Endothelial cell of umbilical vein (primary cell): Measurements from ENCODE around the gene MROH7. TPM values are rescaled to one million over a fixed set of nuclear protein-coding genes. Genes with fewer than 3 reads are reported as not detected.

Experiments
- BruUV-seq: library from RNA; stranded (reverse); fragments of 400-500 nt; replicated peaks from 2 replicates; lab custom pipeline; 2021; lab: Mats Ljungman, UMichigan
- CTCF ChIA-PET: fragments of 300-600, 350-600 bp; sonication (Branson Sonifier 250); formaldehyde crosslinking; loops from one replicate; lab custom pipeline; 2021; ENCODE audit warnings: antibody characterized with exemption, inconsistent platforms; lab: Charles Lee
- POLR2A ChIA-PET: fragments of 300-600, 350-600 bp; sonication (Branson Sonifier 250); formaldehyde crosslinking; loops from one replicate; lab custom pipeline; 2021; ENCODE audit warnings: antibody characterized with exemption, inconsistent platforms; lab: Charles Lee
- DNase-seq: peaks from one replicate; pipeline ENCODE4 v3.0.0-alpha.2; 2011; ENCODE audit warnings: low read depth, low spot score
- FAIRE-seq: peaks from 2 replicates; lab custom pipeline; 2011; peaks lifted over from hg19 to GRCh38; lab: Jason Lieb, UNC
- H2AFZ ChIP-seq: 2 replicates; pipeline ENCODE4 v1.6.0; 2012; ENCODE audit warnings: low read depth, low read length, control low read depth, inconsistent platforms
- H3K27ac ChIP-seq: 2 replicates; pipeline ENCODE4 v1.5.1; 2011; ENCODE audit warnings: low read depth, mild to moderate bottlenecking, control low read depth, low read length, moderate library complexity; ENCODE audit not compliant: insufficient read depth
- H3K27me3 ChIP-seq, 2 experiments: 2 replicates each; pipeline versions ENCODE4 v1.6.0 to v1.6.1; 2011; ENCODE audit warnings: low read length in 2 of 2, mixed read lengths in 1 of 2; ENCODE audit not compliant: control insufficient read depth in 2 of 2, insufficient read depth in 2 of 2
- H3K36me3 ChIP-seq, 2 experiments: 2 replicates in 1 of 2; 3 replicates in 1 of 2; pipeline ENCODE4 v1.5.1; 2011; ENCODE audit warnings: low read length in 2 of 2, mild to moderate bottlenecking in 1 of 2, moderate library complexity in 1 of 2; ENCODE audit not compliant: control insufficient read depth in 2 of 2, insufficient read depth in 2 of 2; ENCODE audit errors: extremely low read depth in 1 of 2
- H3K4me1 ChIP-seq: 3 replicates; pipeline ENCODE4 v1.5.1; 2011; ENCODE audit warnings: mild to moderate bottlenecking, low read length; ENCODE audit not compliant: control insufficient read depth, insufficient read depth; ENCODE audit errors: extremely low read depth
- H3K4me2 ChIP-seq: 2 replicates; pipeline ENCODE4 v1.6.1; 2011; ENCODE audit warnings: low read length, control low read depth, mixed read lengths; ENCODE audit not compliant: insufficient read depth
- H3K4me3 ChIP-seq, 3 experiments: fragments of 200-600 bp in 1 of 3; sonication (generic), shearing (Covaris generic) in 1 of 3; replicated peaks in 1 of 3; 2 replicates each; pipeline ENCODE4 v1.5.1; 2011 to 2016; ENCODE audit warnings: control low read depth in 3 of 3, low read length in 3 of 3, mild to moderate bottlenecking in 2 of 3, inconsistent platforms in 1 of 3, low read depth in 1 of 3, moderate library complexity in 1 of 3; ENCODE audit not compliant: insufficient read depth in 1 of 3
- H3K79me2 ChIP-seq: 2 replicates; pipeline ENCODE4 v1.6.0; 2012; ENCODE audit warnings: low read length, inconsistent platforms; ENCODE audit not compliant: control insufficient read depth, insufficient read depth
- H3K9ac ChIP-seq: replicated peaks from 2 replicates; pipeline ENCODE3; 2011; ENCODE audit warnings: low read length, control low read depth; ENCODE audit not compliant: insufficient read depth; ENCODE audit errors: extremely low read depth
- H3K9me1 ChIP-seq: replicated peaks from 3 replicates; pipeline ENCODE4 v1.6.0; 2011; ENCODE audit warnings: mild to moderate bottlenecking, low read length; ENCODE audit not compliant: control insufficient read depth, insufficient read depth; ENCODE audit errors: extremely low read depth
- H3K9me3 ChIP-seq: replicated peaks from 2 replicates; pipeline ENCODE4 v1.5.1; 2012; ENCODE audit warnings: low read length, inconsistent platforms; ENCODE audit not compliant: control insufficient read depth, insufficient read depth
- H4K20me1 ChIP-seq: replicated peaks from 2 replicates; pipeline ENCODE3; 2011; ENCODE audit warnings: mild to moderate bottlenecking, low read length; ENCODE audit not compliant: control insufficient read depth, insufficient read depth; ENCODE audit errors: extremely low read depth
- EZH2 ChIP-seq: IDR thresholded peaks from 2 replicates; pipeline ENCODE4 v1.6.1; 2012; ENCODE audit warnings: borderline replicate concordance, low read depth, mild to moderate bottlenecking, moderate library complexity, low read length, inconsistent platforms; ENCODE audit not compliant: severe bottlenecking
- FOS ChIP-seq: IDR thresholded peaks from 2 replicates; pipeline ENCODE4 v1.6.1; 2011; ENCODE audit warnings: mild to moderate bottlenecking, low read length, moderate library complexity, borderline replicate concordance; ENCODE audit not compliant: insufficient read depth
- GATA2 ChIP-seq: IDR thresholded peaks from 2 replicates; pipeline ENCODE4 v1.7.0; 2011; ENCODE audit warnings: low read depth, mild to moderate bottlenecking, moderate library complexity, mixed read lengths, low read length; ENCODE audit not compliant: insufficient read length, insufficient read depth
- JUN ChIP-seq: IDR thresholded peaks from 2 replicates; pipeline ENCODE4 v1.6.1; 2011; ENCODE audit warnings: borderline replicate concordance, low read depth; ENCODE audit not compliant: insufficient read length, insufficient read depth
- MYC ChIP-seq: IDR thresholded peaks from one replicate; pipeline ENCODE4 v1.6.1; 2011; ENCODE audit warnings: mild to moderate bottlenecking, low read depth, low read length
- POLR2A ChIP-seq: IDR thresholded peaks from 2 replicates; pipeline ENCODE4 v1.6.1; 2012; ENCODE audit warnings: low read depth, mild to moderate bottlenecking, control low read depth, low read length
- POLR2AphosphoS5 ChIP-seq: IDR thresholded peaks from 2 replicates; pipeline ENCODE4 v1.6.1; 2012; ENCODE audit warnings: low read depth, mild to moderate bottlenecking, control low read depth, low read length, moderate library complexity; ENCODE audit not compliant: insufficient read depth
- dilution Hi-C: fragments of 300-500 bp; cut with MboI; formaldehyde crosslinking; loops from one replicate; pipeline ENCODE4 v1.15.0; 2019; ENCODE audit warnings: low sequenced_read_pairs; ENCODE audit not compliant: extremely low pct_ligation_motif_present
- intact Hi-C: fragments of 100-400 bp; cut with micrococcal nuclease; formaldehyde crosslinking; loops from one replicate; pipeline ENCODE4 v1.10.0; 2022
- polyA plus RNA-seq, 4 experiments: library from polyadenylated mRNA; depleted of rRNA in 3 of 4; stranded (reverse) in 3 of 4; unstranded in 1 of 4; fragments of >200 nt; gene quantifications; 2 replicates each; pipeline versions ENCODE4 v1.2.1 to v1.2.3, GENCODE V29; 2011 to 2012; ENCODE audit warnings: missing spikeins in 1 of 4
- total RNA-seq: library from RNA; stranded (reverse); gene quantifications from 2 replicates; pipeline ENCODE4 v1.2.3, GENCODE V29; 2021
- TF ChIP-seq, protein P1 (sequence below): IDR thresholded peaks from 2 replicates; pipeline ENCODE4 v1.6.1; 2011; ENCODE audit not compliant: insufficient read depth, insufficient read length
- TF ChIP-seq, protein P2 (sequence below), 2 donors: IDR thresholded peaks; 1 replicate in 1 of 2; 2 replicates in 1 of 2; pipeline ENCODE4 v1.5.1; 2011; ENCODE audit warnings: low read length in 2 of 2, mild to moderate bottlenecking in 2 of 2, moderate library complexity in 2 of 2, control low read depth in 1 of 2, inconsistent platforms in 1 of 2, low read depth in 1 of 2; ENCODE audit not compliant: insufficient read depth in 1 of 2; ENCODE audit errors: extremely low read depth in 1 of 2

Gene MROH7
- total and polyA plus RNA-seq, 2 donors (not counting 3 experiments of a cell fraction or from before 2014, with no cell fraction given), result 0.06 to 0.24 TPM

DNA sequence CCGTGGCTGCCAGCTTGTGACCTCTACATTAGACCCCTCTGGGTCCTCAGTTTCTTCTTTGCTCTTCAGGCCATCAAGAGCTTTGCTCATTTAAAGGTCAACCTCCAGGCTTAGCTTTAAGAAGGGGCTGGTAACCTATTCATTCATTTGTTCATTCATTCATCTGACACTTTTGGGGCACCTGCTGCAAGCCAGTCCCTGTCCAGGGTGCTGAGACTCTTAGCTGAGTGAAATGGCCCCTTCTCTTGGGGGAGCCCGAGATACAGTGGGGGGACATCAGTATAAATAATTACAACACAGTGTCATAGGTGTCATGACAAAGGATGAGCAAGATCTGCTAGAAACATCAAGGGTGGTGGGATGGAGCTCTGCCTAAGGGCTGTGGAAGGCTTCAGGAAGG, 63.6 kb downstream of the MROH7 start:
- Histone ChIP-seq H3K27me3 (no peaks in the 10 kb centered on the region), H3K4me1 (no peaks in the 10 kb centered on the region), H3K9me1 (no peaks in the 10 kb centered on the region), H3K27ac (no peak overlapping the region), H2AFZ (no peak overlapping the region), H3K36me3 (no peaks in the 10 kb centered on the region), H3K4me3 (no peak overlapping the region), H3K4me2 (no peak overlapping the region), H4K20me1 (no peaks in the 10 kb centered on the region), H3K9me3 (no peaks in the 10 kb centered on the region), H3K9ac (no peak overlapping the region), H3K79me2 (no peaks in the 10 kb centered on the region)
- dilution Hi-C loops, result no loop called here
- intact Hi-C loops, result no loop called here
- BruUV-seq, result no TSS peak
- DNase-seq, result no peak
- TF ChIP-seq, protein P1, sequence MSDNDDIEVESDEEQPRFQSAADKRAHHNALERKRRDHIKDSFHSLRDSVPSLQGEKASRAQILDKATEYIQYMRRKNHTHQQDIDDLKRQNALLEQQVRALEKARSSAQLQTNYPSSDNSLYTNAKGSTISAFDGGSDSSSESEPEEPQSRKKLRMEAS, result no peak
- TF ChIP-seq GATA2 (no peak), JUN (no peak), FOS (no peak)
- no peak for FAIRE-seq
- CTCF ChIA-PET, result interaction anchor here (1.5 kb wide), 1 partner anchor 11 kb away, joined by 4 read pairs; the partner anchor contains the start of gene TTC4
- POLR2A ChIA-PET, result no interaction called here

DNA sequence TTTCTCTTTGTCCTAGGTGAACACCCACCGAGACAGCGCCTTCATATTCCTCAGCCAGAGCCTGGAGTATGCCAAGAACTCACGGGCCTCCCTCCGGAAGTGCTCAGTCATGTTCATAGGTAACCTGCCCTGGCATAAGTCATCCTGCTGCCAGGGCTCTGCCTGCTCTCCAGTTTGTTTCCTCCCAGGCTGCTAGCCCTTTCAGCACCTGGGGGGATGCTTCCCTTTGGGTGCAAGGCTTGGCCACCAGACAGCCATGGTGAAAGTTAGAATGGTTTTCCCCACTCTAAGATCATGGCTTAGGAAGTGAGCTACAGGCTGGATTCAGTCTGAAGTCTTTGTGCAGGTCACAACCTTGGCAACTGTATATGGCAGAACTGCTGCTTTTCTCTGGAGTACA, 64.8 kb downstream of the MROH7 start:
- Histone ChIP-seq H3K9me3 (no peaks in the 10 kb centered on the region), H3K4me1 (no peaks in the 10 kb centered on the region), H3K36me3 (no peaks in the 10 kb centered on the region), H3K27me3 (peaks cover 0 to 2% of the 10 kb centered on the region in 2 experiments), H3K27ac (no peak overlapping the region), H3K9me1 (no peaks in the 10 kb centered on the region), H3K79me2 (no peaks in the 10 kb centered on the region), H4K20me1 (no peaks in the 10 kb centered on the region), H3K4me2 (no peak overlapping the region), H2AFZ (no peak overlapping the region), H3K4me3 (no peak overlapping the region), H3K9ac (no peak overlapping the region)
- POLR2A ChIA-PET, result no interaction called here
- CTCF ChIA-PET, result interaction anchor here (1.0 kb wide), 1 partner anchor 37 kb away, joined by 3 read pairs; no protein-coding TSS in a partner anchor
- DNase-seq, result no peak
- BruUV-seq, result no TSS peak
- intact Hi-C loops (no loop called here), dilution Hi-C loops (no loop called here)
- no peak for TF ChIP-seq POLR2A
- TF ChIP-seq MYC, result no peak
- no peak for TF ChIP-seq POLR2AphosphoS5
- TF ChIP-seq, protein P1, result no peak
- no peak for TF ChIP-seq FOS
- no peak for TF ChIP-seq GATA2
- no peak for TF ChIP-seq EZH2
- TF ChIP-seq JUN, result no peak
- TF ChIP-seq, protein P2, sequence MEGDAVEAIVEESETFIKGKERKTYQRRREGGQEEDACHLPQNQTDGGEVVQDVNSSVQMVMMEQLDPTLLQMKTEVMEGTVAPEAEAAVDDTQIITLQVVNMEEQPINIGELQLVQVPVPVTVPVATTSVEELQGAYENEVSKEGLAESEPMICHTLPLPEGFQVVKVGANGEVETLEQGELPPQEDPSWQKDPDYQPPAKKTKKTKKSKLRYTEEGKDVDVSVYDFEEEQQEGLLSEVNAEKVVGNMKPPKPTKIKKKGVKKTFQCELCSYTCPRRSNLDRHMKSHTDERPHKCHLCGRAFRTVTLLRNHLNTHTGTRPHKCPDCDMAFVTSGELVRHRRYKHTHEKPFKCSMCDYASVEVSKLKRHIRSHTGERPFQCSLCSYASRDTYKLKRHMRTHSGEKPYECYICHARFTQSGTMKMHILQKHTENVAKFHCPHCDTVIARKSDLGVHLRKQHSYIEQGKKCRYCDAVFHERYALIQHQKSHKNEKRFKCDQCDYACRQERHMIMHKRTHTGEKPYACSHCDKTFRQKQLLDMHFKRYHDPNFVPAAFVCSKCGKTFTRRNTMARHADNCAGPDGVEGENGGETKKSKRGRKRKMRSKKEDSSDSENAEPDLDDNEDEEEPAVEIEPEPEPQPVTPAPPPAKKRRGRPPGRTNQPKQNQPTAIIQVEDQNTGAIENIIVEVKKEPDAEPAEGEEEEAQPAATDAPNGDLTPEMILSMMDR (IDR thresholded peaks at IDR 0.05; ENCODE audit: extremely low read depth in 1 of 2, insufficient read depth in 1 of 2, low read depth in 1 of 2, low read length in 2 of 2), result no peak
- no peak for FAIRE-seq
